Gastrocnemius medialis (tissue), 4 donors: ENCODE data around the gene ENDOV. TPM values are rescaled to one million over a fixed set of nuclear protein-coding genes. Genes with fewer than 3 reads are reported as not detected.

Experiments
- ATAC-seq, 2 donors: fragments of 150-250 bp; one replicate each; pipeline ENCODE4 v1.9.1; 2016
- DNase-seq, 2 donors: peaks; one replicate each; pipeline ENCODE4 v3.0.0-alpha.2; 2019
- H3K27ac ChIP-seq, 4 donors: fragments of 200-600 bp; sonication (generic); 1 replicate in 1 of 4; 2 replicates in 3 of 4; pipeline ENCODE4 v1.5.1; 2016 to 2018; ENCODE audit warnings: mild to moderate bottlenecking in 2 of 4, moderate library complexity in 1 of 4
- H3K27me3 ChIP-seq, 3 donors: fragments of 200-600 bp; sonication (generic) in 2 of 3; 1 replicate in 1 of 3; 2 replicates in 2 of 3; pipeline versions ENCODE4 v1.5.1 to v1.6.0; 2016 to 2019; ENCODE audit warnings: mild to moderate bottlenecking in 1 of 3, moderate library complexity in 1 of 3
- H3K36me3 ChIP-seq, 2 donors: fragments of 200-600 bp; sonication (generic) in 1 of 2; one replicate each; pipeline ENCODE4 v1.5.1; 2017 to 2018
- H3K4me1 ChIP-seq, 2 donors: fragments of 200-600 bp; sonication (generic) in 1 of 2; one replicate each; pipeline ENCODE4 v1.5.1; 2016 to 2017; ENCODE audit warnings: mild to moderate bottlenecking in 2 of 2
- H3K4me3 ChIP-seq, 4 donors: fragments of 200-600 bp; sonication (generic) in 3 of 4; 1 replicate in 1 of 4; 2 replicates in 3 of 4; pipeline ENCODE4 v1.5.1; 2016 to 2019; ENCODE audit warnings: mild to moderate bottlenecking in 2 of 4
- H3K9me3 ChIP-seq, 3 donors: fragments of 200-600 bp; sonication (generic) in 2 of 3; 1 replicate in 1 of 3; 2 replicates in 2 of 3; pipeline ENCODE4 v1.5.1; 2016 to 2019
- CTCF ChIP-seq, 5 experiments: fragments of 450-650 bp in 3 of 5; fragments of 200-600 bp in 2 of 5; sonication (generic) in 2 of 5; IDR thresholded peaks in 4 of 5; conservative IDR thresholded peaks in 1 of 5; 1 replicate in 4 of 5; 2 replicates in 1 of 5; pipeline ENCODE4 v1.5.1; 2016 to 2019; ENCODE audit warnings: antibody characterized with exemption in 5 of 5, mild to moderate bottlenecking in 3 of 5, moderate library complexity in 3 of 5
- POLR2A ChIP-seq, 2 donors: fragments of 450-650 bp; IDR thresholded peaks; one replicate each; pipeline ENCODE4 v1.6.1; 2017; ENCODE audit warnings: antibody characterized with exemption in 2 of 2, mild to moderate bottlenecking in 2 of 2, moderate library complexity in 2 of 2
- in situ Hi-C, 4 donors: fragments of 200-750 bp; cut with MboI; loops; one replicate each; pipeline versions ENCODE4 v1.15.0 to v1.8.0; 2017; ENCODE audit warnings: low sequenced_read_pairs in 4 of 4
- intact Hi-C: fragments of 100-400 bp; cut with DNase I; formaldehyde crosslinking; loops from one replicate; pipeline ENCODE4 v1.15.1; 2023; ENCODE audit warnings: low total_unique reads
- total RNA-seq, 4 donors: library from RNA; depleted of rRNA; stranded (reverse); fragments of >200 nt; gene quantifications; one replicate each; pipeline versions ENCODE4 v1.1.0 to v1.2.3, GENCODE V29; 2016

The ENDOV gene
- total RNA-seq, 4 donors from 2014 or later, result 9.1 to 24.1 (median 18.0) TPM

GRCh38 chr17:80463784-80464400, 48.9 kb downstream of the ENDOV start:
- Histone ChIP-seq H3K4me1 (peaks cover 15 to 20% of the 10 kb centered on the region in 2 donors), H3K27me3 (peaks cover 0 to 21% (median 9%) of the 10 kb centered on the region in 3 donors), H3K27ac (no peak overlapping the region), H3K36me3 (no peaks in the 10 kb centered on the region), H3K4me3 (no peak overlapping the region), H3K9me3 (no peaks in the 10 kb centered on the region)
- in situ Hi-C loops (no loop called here), intact Hi-C loops (no loop called here)
- DNase-seq (no peak), ATAC-seq (no peak)
- TF ChIP-seq CTCF (IDR thresholded peaks at IDR 0.05 in 4 of 5, conservative IDR thresholded peaks at IDR 0.05 in 1 of 5) (no peak), POLR2A (IDR thresholded peaks at IDR 0.05) (no peak)

GRCh38 chr17:80464486-80464885, 49.5 kb downstream of the ENDOV start:
- peaks cover 0 to 27% (median 12%) of the 10 kb centered on the region in 3 donors for H3K27me3 ChIP-seq
- peaks cover 15 to 20% of the 10 kb centered on the region in 2 donors for H3K4me1 ChIP-seq
- DNase-seq (no peak), ATAC-seq (no peak)
- H3K27ac ChIP-seq, result no peak overlapping the region
- intact Hi-C loops, result no loop called here
- no peak overlapping the region for H3K4me3 ChIP-seq
- no peaks in the 10 kb centered on the region for H3K9me3 ChIP-seq
- in situ Hi-C loops, result no loop called here
- H3K36me3 ChIP-seq, result no peaks in the 10 kb centered on the region
- no peak for TF ChIP-seq POLR2A (IDR thresholded peaks at IDR 0.05)
- no peak for TF ChIP-seq CTCF (IDR thresholded peaks at IDR 0.05 in 4 of 5, conservative IDR thresholded peaks at IDR 0.05 in 1 of 5)

- ATAC-seq (no peak), DNase-seq (no peak)
- Histone ChIP-seq H3K27ac (no peak overlapping the region), H3K27me3 (peaks cover 0 to 27% (median 12%) of the 10 kb centered on the region in 3 donors), H3K4me1 (peaks cover 10 to 15% of the 10 kb centered on the region in 2 donors), H3K4me3 (no peak overlapping the region), H3K9me3 (no peaks in the 10 kb centered on the region), H3K36me3 (no peaks in the 10 kb centered on the region)
- TF ChIP-seq CTCF (IDR thresholded peaks at IDR 0.05 in 4 of 5, conservative IDR thresholded peaks at IDR 0.05 in 1 of 5) (no peak), POLR2A (IDR thresholded peaks at IDR 0.05) (no peak)
- intact Hi-C loops, result no loop called here
- in situ Hi-C loops, result no loop called here
Measured at GRCh38 chr17:80465327-80465974, 50.5 kb downstream of the ENDOV start.

- Histone ChIP-seq H3K36me3 (no peaks in the 10 kb centered on the region), H3K9me3 (no peaks in the 10 kb centered on the region), H3K4me1 (peaks cover 2 to 7% of the 10 kb centered on the region in 2 donors), H3K27me3 (peaks cover 0 to 27% (median 12%) of the 10 kb centered on the region in 3 donors), H3K27ac (no peak overlapping the region), H3K4me3 (no peak overlapping the region)
- ATAC-seq (no peak), DNase-seq (no peak)
- intact Hi-C loops, result no loop called here
- in situ Hi-C loops, result no loop called here
- no peak for TF ChIP-seq POLR2A (IDR thresholded peaks at IDR 0.05)
- no peak for TF ChIP-seq CTCF (IDR thresholded peaks at IDR 0.05 in 4 of 5, conservative IDR thresholded peaks at IDR 0.05 in 1 of 5)
Measured at GRCh38 chr17:80466188-80466705, 51.3 kb downstream of the ENDOV start.
